ENCODE measurements around the gene ARL4C. TPM values are rescaled to one million over a fixed set of nuclear protein-coding genes. Genes with fewer than 3 reads are reported as not detected.

The ARL4C gene
- total and polyA plus RNA-seq, 2 experiments from 2014 or later, result 15.9 to 30.0 TPM

- H3K79me2 ChIP-seq, result no peaks in the 10 kb centered on the region
- 61% methylated on average over 14 of the region's 14 CpGs for WGBS (ENCODE audit: low lambda C conversion rate, missing lambda C conversion rate)
- H3K4me2 ChIP-seq, result no peak overlapping the region
- TF ChIP-seq EZH2phosphoT487 (IDR thresholded peaks at IDR 0.05; ENCODE audit: low read depth, severe bottlenecking, unreplicated experiment) (no peak), CTCF (IDR thresholded peaks at IDR 0.05; ENCODE audit: poor library complexity) (no peak), EZH2 (IDR thresholded peaks at IDR 0.05; ENCODE audit: borderline replicate concordance) (no peak)
- no peaks in the 10 kb centered on the region for H3K9me2 ChIP-seq (replicated peaks; ENCODE audit: insufficient read depth)
- no peaks in the 10 kb centered on the region for H3K9me3 ChIP-seq (ENCODE audit: low read depth)
- H4K20me1 ChIP-seq (ENCODE audit: insufficient read depth, poor library complexity, severe bottlenecking), result no peaks in the 10 kb centered on the region
- H3K36me3 ChIP-seq (replicated peaks; ENCODE audit: insufficient read depth, low read depth), result no peaks in the 10 kb centered on the region
- H3K27ac ChIP-seq, result no peak overlapping the region
- H2AFZ ChIP-seq, result no peak overlapping the region
- no peaks in the 10 kb centered on the region for H3K27me3 ChIP-seq
- peak; percentile 34 for DNase-seq (ENCODE audit: low spot score)
- H3K4me3 ChIP-seq, result no peak overlapping the region
- no peaks in the 10 kb centered on the region for H3K4me1 ChIP-seq (ENCODE audit: insufficient read depth)
These were observed 16.2 kb upstream of the ARL4C start for GRCh38 chr2:234512884-234513669.

- Histone ChIP-seq H3K4me3 (no peak overlapping the region), H4K20me1 (ENCODE audit: insufficient read depth, poor library complexity, severe bottlenecking) (no peaks in the 10 kb centered on the region), H3K9me3 (ENCODE audit: low read depth) (no peaks in the 10 kb centered on the region), H3K9me2 (replicated peaks; ENCODE audit: insufficient read depth) (no peaks in the 10 kb centered on the region), H3K4me2 (no peak overlapping the region), H2AFZ (no peak overlapping the region), H3K27me3 (no peaks in the 10 kb centered on the region), H3K79me2 (no peaks in the 10 kb centered on the region), H3K27ac (no peak overlapping the region), H3K4me1 (ENCODE audit: insufficient read depth) (no peaks in the 10 kb centered on the region), H3K36me3 (replicated peaks; ENCODE audit: insufficient read depth, low read depth) (no peaks in the 10 kb centered on the region)
- no peak for DNase-seq (ENCODE audit: low spot score)
- TF ChIP-seq EZH2 (IDR thresholded peaks at IDR 0.05; ENCODE audit: borderline replicate concordance) (no peak), CTCF (IDR thresholded peaks at IDR 0.05; ENCODE audit: poor library complexity) (no peak), EZH2phosphoT487 (IDR thresholded peaks at IDR 0.05; ENCODE audit: low read depth, severe bottlenecking, unreplicated experiment) (no peak)
- WGBS (ENCODE audit: low lambda C conversion rate, missing lambda C conversion rate), result 63% methylated on average over 3 of the region's 3 CpGs
These were observed 6.0 kb upstream of the ARL4C start for GRCh38 chr2:234502919-234503285.

GRCh38 chr2:234502285-234502918 lies 5.5 kb upstream of the ARL4C start:
- no peaks in the 10 kb centered on the region for H3K27me3 ChIP-seq
- TF ChIP-seq EZH2 (IDR thresholded peaks at IDR 0.05; ENCODE audit: borderline replicate concordance) (no peak), CTCF (IDR thresholded peaks at IDR 0.05; ENCODE audit: poor library complexity) (no peak), EZH2phosphoT487 (IDR thresholded peaks at IDR 0.05; ENCODE audit: low read depth, severe bottlenecking, unreplicated experiment) (no peak)
- peak; percentile 12 for DNase-seq (ENCODE audit: low spot score)
- H2AFZ ChIP-seq, result no peak overlapping the region
- no peak overlapping the region for H3K4me2 ChIP-seq
- no peaks in the 10 kb centered on the region for H3K9me2 ChIP-seq (replicated peaks; ENCODE audit: insufficient read depth)
- no peak overlapping the region for H3K27ac ChIP-seq
- no peak overlapping the region for H3K4me3 ChIP-seq
- WGBS (ENCODE audit: low lambda C conversion rate, missing lambda C conversion rate), result 54% methylated on average over 3 of the region's 3 CpGs
- H3K36me3 ChIP-seq (replicated peaks; ENCODE audit: insufficient read depth, low read depth), result no peaks in the 10 kb centered on the region
- H3K79me2 ChIP-seq, result no peaks in the 10 kb centered on the region
- no peaks in the 10 kb centered on the region for H4K20me1 ChIP-seq (ENCODE audit: insufficient read depth, poor library complexity, severe bottlenecking)
- no peaks in the 10 kb centered on the region for H3K9me3 ChIP-seq (ENCODE audit: low read depth)
- no peaks in the 10 kb centered on the region for H3K4me1 ChIP-seq (ENCODE audit: insufficient read depth)

Data from hepatocyte (in vitro differentiated cells).